CD4-positive, CD25-positive, alpha-beta regulatory T cell (primary cell): ENCODE measurements around the gene RRBP1. TPM values are rescaled to one million over a fixed set of nuclear protein-coding genes. Genes with fewer than 3 reads are reported as not detected.
A peak's percentile ranks its signal among the peaks of the same experiment; 100 is the strongest.

Experiments
- ATAC-seq, 2 donors: fragments of 150-1000 bp; cut with Tn5 transposase; one replicate each; pipeline ENCODE4 v1.10.0; 2021; ENCODE audit warnings: low read depth in 2 of 2, moderate number of reproducible peaks in 2 of 2, moderate library complexity in 1 of 2
- DNase-seq, 3 donors: peaks; one replicate each; pipeline versions ENCODE4 v3.0.0 to v3.0.0-alpha.2; 2012 to 2022; ENCODE audit warnings: mixed read lengths in 1 of 3
- H3K27ac ChIP-seq: one replicate; pipeline ENCODE4 v1.7.0; 2013; ENCODE audit warnings: mild to moderate bottlenecking, low read length; ENCODE audit not compliant: insufficient read depth, poor library complexity, severe bottlenecking
- H3K27me3 ChIP-seq: one replicate; pipeline ENCODE4 v1.7.0; 2013; ENCODE audit warnings: low read length; ENCODE audit not compliant: control insufficient read depth, insufficient read depth
- H3K36me3 ChIP-seq: one replicate; pipeline ENCODE4 v1.7.0; 2013; ENCODE audit warnings: mild to moderate bottlenecking, low read length, moderate library complexity; ENCODE audit not compliant: control insufficient read depth, insufficient read depth
- H3K4me1 ChIP-seq: 2 replicates; pipeline ENCODE4 v1.7.0; 2013; ENCODE audit warnings: mild to moderate bottlenecking, low read length; ENCODE audit not compliant: insufficient read depth, control insufficient read depth, poor library complexity, severe bottlenecking
- H3K4me3 ChIP-seq: one replicate; pipeline ENCODE4 v1.7.0; 2013; ENCODE audit warnings: low read depth, mild to moderate bottlenecking, low read length, moderate library complexity
- H3K9me3 ChIP-seq, 2 experiments: 1 replicate in 1 of 2; 2 replicates in 1 of 2; pipeline ENCODE4 v1.7.0; 2013; ENCODE audit warnings: low read length in 2 of 2, mild to moderate bottlenecking in 1 of 2, moderate library complexity in 1 of 2; ENCODE audit not compliant: control insufficient read depth in 2 of 2
- H3K27ac Mint-ChIP-seq, 3 donors: one replicate each; pipeline ENCODE4 v1.8.0; 2020 to 2022; ENCODE audit warnings: mild to moderate bottlenecking in 3 of 3, mixed read lengths in 3 of 3, moderate library complexity in 2 of 3
- H3K27me3 Mint-ChIP-seq: one replicate; pipeline ENCODE4 v1.8.0; 2022; ENCODE audit warnings: mild to moderate bottlenecking, mixed read lengths
- H3K36me3 Mint-ChIP-seq: one replicate; pipeline ENCODE4 v1.8.0; 2020; ENCODE audit warnings: mixed read lengths
- H3K4me1 Mint-ChIP-seq, 4 donors: one replicate each; pipeline ENCODE4 v1.8.0; 2020 to 2022; ENCODE audit warnings: mixed read lengths in 4 of 4, mild to moderate bottlenecking in 1 of 4
- H3K4me3 Mint-ChIP-seq, 4 donors: one replicate each; pipeline ENCODE4 v1.8.0; 2020 to 2022; ENCODE audit warnings: mild to moderate bottlenecking in 4 of 4, mixed read lengths in 4 of 4, moderate library complexity in 3 of 4
- H3K9me3 Mint-ChIP-seq, 7 donors: one replicate each; pipeline ENCODE4 v1.8.0; 2020 to 2022; ENCODE audit warnings: mixed read lengths in 7 of 7, mild to moderate bottlenecking in 3 of 7, moderate library complexity in 2 of 7
- polyA plus RNA-seq, 4 donors: library from polyadenylated mRNA; unstranded; fragments of 300-500 nt; fragmentation: Illumina TruSeq; gene quantifications; one replicate each; pipeline ENCODE4 v1.2.3, GENCODE V29; 2021
- total RNA-seq: library from RNA; stranded (reverse); gene quantifications from one replicate; pipeline ENCODE4 v1.2.3, GENCODE V29; 2022

RRBP1 gene
- total and polyA plus RNA-seq, 5 donors from 2014 or later = 0.60 to 33.6 (median 1.8) TPM

GRCh38 chr20:17697171-17697570, 15.1 kb upstream of the RRBP1 start:
- H3K4me1 Mint-ChIP-seq = no peaks in the 10 kb centered on the region
- H3K27ac Mint-ChIP-seq = no peak overlapping the region
- Histone ChIP-seq H3K4me3 (no peak overlapping the region), H3K4me1 (no peaks in the 10 kb centered on the region), H3K9me3 (peaks cover 0 to 3% of the 10 kb centered on the region in 2 experiments), H3K27me3 (no peaks in the 10 kb centered on the region), H3K36me3 (no peaks in the 10 kb centered on the region), H3K27ac (no peak overlapping the region)
- H3K36me3 Mint-ChIP-seq = no peaks in the 10 kb centered on the region
- no peaks in the 10 kb centered on the region for H3K9me3 Mint-ChIP-seq
- H3K4me3 Mint-ChIP-seq = no peak overlapping the region
- no peak for ATAC-seq
- no peak for DNase-seq
- peaks cover 4% of the 10 kb centered on the region for H3K27me3 Mint-ChIP-seq

GRCh38 chr20:17696287-17696686, 14.2 kb upstream of the RRBP1 start:
- ATAC-seq (no peak), DNase-seq (no peak)
- Histone ChIP-seq H3K27me3 (peaks cover 3% of the 10 kb centered on the region), H3K36me3 (no peaks in the 10 kb centered on the region), H3K9me3 (peaks cover 0 to 3% of the 10 kb centered on the region in 2 experiments), H3K27ac (no peak overlapping the region), H3K4me1 (no peaks in the 10 kb centered on the region), H3K4me3 (no peak overlapping the region)
- Mint-ChIP-seq H3K9me3 (no peaks in the 10 kb centered on the region), H3K27me3 (peaks cover 8% of the 10 kb centered on the region), H3K36me3 (no peaks in the 10 kb centered on the region), H3K27ac (no peak overlapping the region), H3K4me3 (peak overlapping the region in 1 of 4 donors; percentile 0), H3K4me1 (no peaks in the 10 kb centered on the region)

GRCh38 chr20:17694767-17695166, 12.7 kb upstream of the RRBP1 start:
- Mint-ChIP-seq H3K4me1 (no peaks in the 10 kb centered on the region), H3K36me3 (no peaks in the 10 kb centered on the region), H3K27me3 (peaks cover 22% of the 10 kb centered on the region), H3K9me3 (peaks cover 0 to 7% (median 0%) of the 10 kb centered on the region in 7 donors), H3K4me3 (no peak overlapping the region), H3K27ac (no peak overlapping the region)
- no peaks in the 10 kb centered on the region for H3K36me3 ChIP-seq
- no peak overlapping the region for H3K4me3 ChIP-seq
- no peaks in the 10 kb centered on the region for H3K4me1 ChIP-seq
- H3K9me3 ChIP-seq = peaks cover 0 to 7% of the 10 kb centered on the region in 2 experiments
- H3K27ac ChIP-seq = no peak overlapping the region
- ATAC-seq = no peak
- H3K27me3 ChIP-seq = peaks cover 9% of the 10 kb centered on the region
- no peak for DNase-seq

- no peaks in the 10 kb centered on the region for H3K4me1 ChIP-seq
- Mint-ChIP-seq H3K4me1 (no peaks in the 10 kb centered on the region), H3K36me3 (no peaks in the 10 kb centered on the region), H3K4me3 (no peak overlapping the region), H3K27ac (no peak overlapping the region), H3K27me3 (peaks cover 27% of the 10 kb centered on the region), H3K9me3 (peaks cover 0 to 7% (median 1%) of the 10 kb centered on the region in 7 donors)
- H3K27me3 ChIP-seq = peaks cover 9% of the 10 kb centered on the region
- ATAC-seq (no peak), DNase-seq (no peak)
- no peak overlapping the region for H3K4me3 ChIP-seq
- no peaks in the 10 kb centered on the region for H3K36me3 ChIP-seq
- no peak overlapping the region for H3K27ac ChIP-seq
- peaks cover 0 to 7% of the 10 kb centered on the region in 2 experiments for H3K9me3 ChIP-seq
Measured at GRCh38 chr20:17693444-17694001, 11.5 kb upstream of the RRBP1 start.

- no peak for ATAC-seq
Measured at GRCh38 chr20:17691758-17692157, 9.7 kb upstream of the RRBP1 start.

GRCh38 chr20:17690144-17690543, 8.1 kb upstream of the RRBP1 start:
- H3K36me3 Mint-ChIP-seq = no peaks in the 10 kb centered on the region
- Histone ChIP-seq H3K27ac (no peak overlapping the region), H3K9me3 (peaks cover 0 to 4% of the 10 kb centered on the region in 2 experiments), H3K4me1 (no peaks in the 10 kb centered on the region), H3K27me3 (peaks cover 28% of the 10 kb centered on the region), H3K4me3 (no peak overlapping the region), H3K36me3 (no peaks in the 10 kb centered on the region)
- no peaks in the 10 kb centered on the region for H3K4me1 Mint-ChIP-seq
- H3K27me3 Mint-ChIP-seq = peaks cover 44% of the 10 kb centered on the region
- H3K27ac Mint-ChIP-seq = no peak overlapping the region
- H3K9me3 Mint-ChIP-seq = peaks cover 0 to 7% (median 4%) of the 10 kb centered on the region in 7 donors
- DNase-seq = no peak
- H3K4me3 Mint-ChIP-seq = no peak overlapping the region
- ATAC-seq = no peak

More at GRCh38 chr20:17691758-17692157, 9.7 kb upstream of the RRBP1 start:
- Mint-ChIP-seq H3K4me1 (no peaks in the 10 kb centered on the region), H3K4me3 (no peak overlapping the region), H3K36me3 (no peaks in the 10 kb centered on the region), H3K27ac (no peak overlapping the region), H3K9me3 (peaks cover 0 to 7% (median 4%) of the 10 kb centered on the region in 7 donors), H3K27me3 (peaks cover 32% of the 10 kb centered on the region)
- H3K4me3 ChIP-seq = no peak overlapping the region
- no peaks in the 10 kb centered on the region for H3K4me1 ChIP-seq
- no peak overlapping the region for H3K27ac ChIP-seq
- no peaks in the 10 kb centered on the region for H3K36me3 ChIP-seq
- peaks cover 17% of the 10 kb centered on the region for H3K27me3 ChIP-seq
- DNase-seq = no peak
- H3K9me3 ChIP-seq = peaks cover 0 to 7% of the 10 kb centered on the region in 2 experiments

GRCh38 chr20:17688965-17689364, 6.9 kb upstream of the RRBP1 start:
- Mint-ChIP-seq H3K36me3 (no peaks in the 10 kb centered on the region), H3K27me3 (peaks cover 54% of the 10 kb centered on the region), H3K4me1 (no peaks in the 10 kb centered on the region), H3K4me3 (no peak overlapping the region), H3K27ac (no peak overlapping the region), H3K9me3 (peaks cover 0 to 7% (median 4%) of the 10 kb centered on the region in 7 donors)
- Histone ChIP-seq H3K4me3 (no peak overlapping the region), H3K4me1 (no peaks in the 10 kb centered on the region), H3K9me3 (peaks cover 0 to 4% of the 10 kb centered on the region in 2 experiments), H3K27me3 (peaks cover 37% of the 10 kb centered on the region), H3K27ac (no peak overlapping the region), H3K36me3 (no peaks in the 10 kb centered on the region)
- DNase-seq (no peak), ATAC-seq (no peak)

GRCh38 chr20:17687800-17688199, 5.8 kb upstream of the RRBP1 start:
- Histone ChIP-seq H3K9me3 (peaks cover 0 to 4% of the 10 kb centered on the region in 2 experiments), H3K4me1 (peaks cover 5% of the 10 kb centered on the region), H3K27me3 (peaks cover 37% of the 10 kb centered on the region), H3K27ac (no peak overlapping the region), H3K36me3 (no peaks in the 10 kb centered on the region), H3K4me3 (no peak overlapping the region)
- no peak for DNase-seq
- Mint-ChIP-seq H3K4me3 (no peak overlapping the region), H3K27me3 (peaks cover 58% of the 10 kb centered on the region), H3K4me1 (peaks cover 0 to 4% (median 2%) of the 10 kb centered on the region in 4 donors), H3K9me3 (peaks cover 0 to 7% (median 4%) of the 10 kb centered on the region in 7 donors), H3K27ac (no peak overlapping the region), H3K36me3 (no peaks in the 10 kb centered on the region)
- ATAC-seq = no peak
